Measurements from ENCODE around the gene INSC.

Gene INSC

GRCh38 chr11:15190611-15191010, 75.9 kb downstream of the INSC start:
- DNase-seq: no peak

- DNase-seq: no peak
Observed at GRCh38 chr11:15192005-15192556, 77.4 kb downstream of the INSC start.

- DNase-seq: no peak
Observed at GRCh38 chr11:15194671-15195415, 80.1 kb downstream of the INSC start.

- DNase-seq: no peak
Observed at GRCh38 chr11:15195454-15196200, 80.9 kb downstream of the INSC start.

GRCh38 chr11:15196704-15197103, 82.0 kb downstream of the INSC start:
- no peak for DNase-seq

GRCh38 chr11:15197696-15198095, 83.0 kb downstream of the INSC start:
- no peak for DNase-seq

- no peak for DNase-seq
Observed at GRCh38 chr11:15198284-15198683, 83.6 kb downstream of the INSC start.

GRCh38 chr11:15199693-15200092, 85.0 kb downstream of the INSC start:
- no peak for DNase-seq

GRCh38 chr11:15200696-15201095, 86.0 kb downstream of the INSC start:
- no peak for DNase-seq

- no peak for DNase-seq
Observed at GRCh38 chr11:15201586-15201985, 86.9 kb downstream of the INSC start.

- DNase-seq: no peak
Observed at GRCh38 chr11:15202626-15203025, 87.9 kb downstream of the INSC start.

- no peak for DNase-seq
Observed at GRCh38 chr11:15204711-15205110, 90.0 kb downstream of the INSC start.

- no peak for DNase-seq
Observed at GRCh38 chr11:15206791-15207190, 92.1 kb downstream of the INSC start.

GRCh38 chr11:15208378-15209222, 93.9 kb downstream of the INSC start:
- peak; percentile 61 for DNase-seq

- DNase-seq: no peak
Observed at GRCh38 chr11:15212876-15213275, 98.2 kb downstream of the INSC start.

- DNase-seq: no peak
Observed at GRCh38 chr11:15213471-15214231, 98.9 kb downstream of the INSC start.

GRCh38 chr11:15215005-15215404, 100.3 kb downstream of the INSC start:
- DNase-seq: no peak

GRCh38 chr11:15216678-15217077, 102.0 kb downstream of the INSC start:
- DNase-seq: no peak

GRCh38 chr11:15217416-15217815, 102.7 kb downstream of the INSC start:
- DNase-seq: no peak

- DNase-seq: no peak
Observed at GRCh38 chr11:15222777-15223176, 108.1 kb downstream of the INSC start.

- no peak for DNase-seq
Observed at GRCh38 chr11:15223318-15223717, 108.6 kb downstream of the INSC start.

GRCh38 chr11:15224466-15224865, 109.7 kb downstream of the INSC start:
- no peak for DNase-seq

Measured in CD4-positive, alpha-beta T cell treated with Interferon gamma for 1 hour (primary cell).